Prostate gland (tissue), 2 donors: ENCODE data around the gene PRPF18. TPM values are rescaled to one million over a fixed set of nuclear protein-coding genes. Genes with fewer than 3 reads are reported as not detected.

Experiments used
- DNase-seq: peaks from one replicate; pipeline ENCODE4 v3.0.0-alpha.2; 2019; ENCODE audit warnings: low spot score
- H3K27ac ChIP-seq, 2 donors: fragments of 200-600 bp; sonication (generic); 2 replicates each; pipeline ENCODE4 v1.5.1; 2017 to 2019
- H3K27me3 ChIP-seq: fragments of 200-600 bp; sonication (generic); replicated peaks from 2 replicates; pipeline ENCODE4 v1.5.1; 2019; ENCODE audit not compliant: insufficient read depth
- H3K36me3 ChIP-seq, 2 donors: fragments of 200-600 bp; sonication (generic); 1 replicate in 1 of 2; 2 replicates in 1 of 2; pipeline versions ENCODE4 v1.5.1 to v1.8.1; 2017 to 2019
- H3K4me1 ChIP-seq: fragments of 200-600 bp; sonication (generic); replicated peaks from 2 replicates; pipeline ENCODE4 v1.5.1; 2019
- H3K4me3 ChIP-seq, 2 donors: fragments of 200-600 bp; sonication (generic); 2 replicates each; pipeline ENCODE4 v1.5.1; 2017 to 2019
- H3K9me3 ChIP-seq: fragments of 200-600 bp; sonication (generic); 2 replicates; pipeline ENCODE4 v1.5.1; 2017
- POLR2A ChIP-seq: fragments of 450-650 bp; IDR thresholded peaks from one replicate; pipeline ENCODE4 v1.6.1; 2016; ENCODE audit warnings: antibody characterized with exemption, mild to moderate bottlenecking
- POLR2AphosphoS5 ChIP-seq: sonication (generic); formaldehyde crosslinking; IDR thresholded peaks from one replicate; pipeline ENCODE4 v1.6.1; 2017; ENCODE audit warnings: antibody characterized with exemption
- WGBS: methylation state at CpG from one replicate; pipeline ENCODE4 v1.1.5; 2018; 5-methylcytosine and 5-hydroxymethylcytosine counted together
- intact Hi-C: fragments of 100-400 bp; cut with DNase I; formaldehyde crosslinking; loops from one replicate; pipeline ENCODE4 v1.14.2; 2022
- total RNA-seq, 2 donors: library from RNA; depleted of rRNA; stranded (reverse); fragments of >200 nt; gene quantifications; one replicate each; pipeline ENCODE4 v1.1.0, GENCODE V29; 2016
- TF ChIP-seq, protein P1 (sequence below), 4 experiments: fragments of 200-600 bp in 2 of 4; fragments of 450-650 bp in 2 of 4; sonication (generic) in 2 of 4; IDR thresholded peaks; 1 replicate in 3 of 4; 2 replicates in 1 of 4; pipeline ENCODE4 v1.5.1; 2016 to 2019; ENCODE audit warnings: antibody characterized with exemption in 4 of 4, mild to moderate bottlenecking in 2 of 4, moderate library complexity in 2 of 4

The PRPF18 gene
- total RNA-seq, 2 donors from 2014 or later, result 23.1 to 31.1 TPM

- DNase-seq, result no peak
- Histone ChIP-seq H3K4me1 (no peaks in the 10 kb centered on the region), H3K9me3 (no peaks in the 10 kb centered on the region), H3K27me3 (no peaks in the 10 kb centered on the region), H3K4me3 (no peak overlapping the region), H3K36me3 (peaks cover 5 to 9% of the 10 kb centered on the region in 2 donors), H3K27ac (no peak overlapping the region)
- intact Hi-C loops, result loop anchor here (10.0 kb wide), 1 partner anchor 425 kb away; no protein-coding TSS in a partner anchor
- TF ChIP-seq POLR2A (no peak), POLR2AphosphoS5 (no peak)
- TF ChIP-seq, protein P1, sequence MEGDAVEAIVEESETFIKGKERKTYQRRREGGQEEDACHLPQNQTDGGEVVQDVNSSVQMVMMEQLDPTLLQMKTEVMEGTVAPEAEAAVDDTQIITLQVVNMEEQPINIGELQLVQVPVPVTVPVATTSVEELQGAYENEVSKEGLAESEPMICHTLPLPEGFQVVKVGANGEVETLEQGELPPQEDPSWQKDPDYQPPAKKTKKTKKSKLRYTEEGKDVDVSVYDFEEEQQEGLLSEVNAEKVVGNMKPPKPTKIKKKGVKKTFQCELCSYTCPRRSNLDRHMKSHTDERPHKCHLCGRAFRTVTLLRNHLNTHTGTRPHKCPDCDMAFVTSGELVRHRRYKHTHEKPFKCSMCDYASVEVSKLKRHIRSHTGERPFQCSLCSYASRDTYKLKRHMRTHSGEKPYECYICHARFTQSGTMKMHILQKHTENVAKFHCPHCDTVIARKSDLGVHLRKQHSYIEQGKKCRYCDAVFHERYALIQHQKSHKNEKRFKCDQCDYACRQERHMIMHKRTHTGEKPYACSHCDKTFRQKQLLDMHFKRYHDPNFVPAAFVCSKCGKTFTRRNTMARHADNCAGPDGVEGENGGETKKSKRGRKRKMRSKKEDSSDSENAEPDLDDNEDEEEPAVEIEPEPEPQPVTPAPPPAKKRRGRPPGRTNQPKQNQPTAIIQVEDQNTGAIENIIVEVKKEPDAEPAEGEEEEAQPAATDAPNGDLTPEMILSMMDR (IDR thresholded peaks at IDR 0.05), result no peak
- 97% methylated on average over 8 of the region's 8 CpGs for WGBS
Measured at GRCh38 chr10:13669182-13669855, 82.6 kb downstream of the PRPF18 start.

DNA sequence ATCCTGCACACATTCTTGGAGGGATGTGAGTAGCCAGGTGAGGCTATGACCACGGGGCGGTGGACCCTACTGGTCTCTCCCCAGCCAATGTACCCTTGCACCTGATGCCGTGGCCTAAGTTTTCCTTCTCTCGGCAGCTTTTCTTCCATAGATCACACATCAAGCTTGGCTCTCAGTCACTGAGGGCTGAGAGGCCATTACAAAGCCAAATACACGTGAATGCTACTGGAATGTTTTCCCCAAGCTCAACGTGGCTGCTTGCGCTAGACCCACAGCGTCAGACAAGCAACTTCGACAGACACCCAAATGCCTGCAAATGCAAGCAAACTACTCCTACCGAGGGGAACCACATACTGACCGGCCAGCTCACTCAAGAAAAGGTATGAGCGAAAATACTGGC is 83.1 kb downstream of the PRPF18 start:
- Histone ChIP-seq H3K9me3 (no peaks in the 10 kb centered on the region), H3K4me3 (no peak overlapping the region), H3K27ac (no peak overlapping the region), H3K27me3 (no peaks in the 10 kb centered on the region), H3K4me1 (no peaks in the 10 kb centered on the region), H3K36me3 (peaks cover 5 to 9% of the 10 kb centered on the region in 2 donors)
- TF ChIP-seq POLR2AphosphoS5, result no peak
- no peak for DNase-seq
- 88% methylated on average over 12 of the region's 12 CpGs for WGBS
- intact Hi-C loops, result loop anchor here (10.0 kb wide), 1 partner anchor 425 kb away; no protein-coding TSS in a partner anchor

DNA sequence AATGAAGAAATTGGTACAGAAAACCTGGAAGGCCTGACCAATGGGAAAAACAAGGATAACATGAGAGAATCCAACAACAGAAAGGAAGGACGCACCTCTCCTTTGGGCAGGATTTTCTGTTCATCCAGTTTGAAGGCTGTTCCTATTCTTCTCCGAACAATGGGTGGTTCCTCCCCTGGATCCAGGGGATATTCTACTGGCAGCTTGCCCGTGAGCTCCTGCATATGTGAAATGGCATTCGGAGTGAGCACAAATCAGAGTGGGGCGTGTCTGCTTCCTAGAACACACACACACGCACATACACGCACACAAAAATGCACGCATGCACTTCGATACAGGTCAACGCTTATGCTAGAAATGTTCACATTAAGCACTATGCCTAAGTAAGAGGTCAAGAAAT is 83.5 kb downstream of the PRPF18 start:
- intact Hi-C loops, result no loop called here
- DNase-seq, result no peak

GRCh38 chr10:13671904-13672303 is 85.1 kb downstream of the PRPF18 start:
- no peak for DNase-seq
- H3K9me3 ChIP-seq, result no peaks in the 10 kb centered on the region
- intact Hi-C loops, result no loop called here
- H3K4me1 ChIP-seq, result no peaks in the 10 kb centered on the region
- H3K4me3 ChIP-seq, result no peak overlapping the region
- WGBS, result 86% methylated on average over 10 of the region's 10 CpGs
- peaks cover 0 to 5% of the 10 kb centered on the region in 2 donors for H3K36me3 ChIP-seq
- TF ChIP-seq POLR2AphosphoS5 (no peak), POLR2A (no peak)
- TF ChIP-seq, protein P1 (IDR thresholded peaks at IDR 0.05), result no peak
- H3K27ac ChIP-seq, result no peak overlapping the region
- H3K27me3 ChIP-seq, result no peaks in the 10 kb centered on the region

More for the DNA sequence above, 83.5 kb downstream of the PRPF18 start:
- Histone ChIP-seq H3K27me3 (no peaks in the 10 kb centered on the region), H3K4me1 (no peaks in the 10 kb centered on the region), H3K27ac (no peak overlapping the region), H3K9me3 (no peaks in the 10 kb centered on the region), H3K4me3 (no peak overlapping the region), H3K36me3 (peaks cover 5 to 8% of the 10 kb centered on the region in 2 donors)
- TF ChIP-seq, protein P1 (IDR thresholded peaks at IDR 0.05), result no peak
- TF ChIP-seq POLR2AphosphoS5, result no peak
- TF ChIP-seq POLR2A, result no peak
- 79% methylated on average over 10 of the region's 10 CpGs for WGBS

DNA sequence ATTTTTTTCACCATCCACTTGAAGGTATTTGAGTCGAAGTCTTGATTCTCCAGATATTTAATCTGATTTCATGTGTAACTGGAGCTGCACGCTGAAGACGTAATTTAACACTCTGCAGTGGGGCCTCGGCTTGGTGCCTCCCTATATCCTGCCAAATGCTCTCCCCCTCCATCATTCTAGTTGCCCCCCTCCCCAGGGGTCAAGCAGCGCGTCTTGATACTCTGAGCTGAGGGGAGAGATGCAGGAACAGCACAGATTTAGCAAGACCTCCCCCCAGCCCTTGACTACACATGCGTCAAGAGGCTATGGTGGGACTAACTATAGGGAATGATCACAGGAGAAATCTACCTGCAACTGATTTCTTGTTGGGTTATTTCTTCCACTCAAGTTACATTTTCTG is 85.8 kb downstream of the PRPF18 start:
- intact Hi-C loops, result no loop called here
- Histone ChIP-seq H3K4me3 (no peak overlapping the region), H3K27me3 (no peaks in the 10 kb centered on the region), H3K4me1 (no peaks in the 10 kb centered on the region), H3K9me3 (no peaks in the 10 kb centered on the region), H3K27ac (no peak overlapping the region), H3K36me3 (peaks cover 0 to 5% of the 10 kb centered on the region in 2 donors)
- 47% methylated on average over 7 of the region's 7 CpGs for WGBS
- DNase-seq, result no peak
- TF ChIP-seq, protein P1 (IDR thresholded peaks at IDR 0.05), result no peak
- TF ChIP-seq POLR2A (no peak), POLR2AphosphoS5 (no peak)
